LNCaP clone FGC (cell line): ENCODE measurements around the gene VPS37C.
A peak's percentile ranks its signal among the peaks of the same experiment; 100 is the strongest.

Experiments used
- DNase-seq: peaks from one replicate; pipeline ENCODE4 v3.0.0-alpha.2; 2011; ENCODE audit warnings: low read depth
- H3K4me3 ChIP-seq: 2 replicates; pipeline ENCODE4 v1.5.1; 2011; ENCODE audit warnings: mild to moderate bottlenecking, low read depth, low read length, control low read depth
- CTCF ChIP-seq: IDR thresholded peaks from 2 replicates; pipeline ENCODE4 v1.5.1; 2012; ENCODE audit warnings: mild to moderate bottlenecking; ENCODE audit not compliant: control insufficient read depth, insufficient read depth; ENCODE audit errors: extremely low read depth

Gene VPS37C

GRCh38 chr11:61125310-61125684 is 35.9 kb downstream of the VPS37C start:
- DNase-seq, result no peak
- TF ChIP-seq CTCF, result no peak
- H3K4me3 ChIP-seq, result no peak overlapping the region

GRCh38 chr11:61124574-61125309 is 36.5 kb downstream of the VPS37C start:
- no peak for DNase-seq
- no peak for TF ChIP-seq CTCF
- H3K4me3 ChIP-seq, result no peak overlapping the region

- no peak for TF ChIP-seq CTCF
- H3K4me3 ChIP-seq, result no peak overlapping the region
- DNase-seq, result no peak
Observed at GRCh38 chr11:61123775-61124571, 37.3 kb downstream of the VPS37C start.

GRCh38 chr11:61122761-61123160 is 38.5 kb downstream of the VPS37C start:
- no peak for TF ChIP-seq CTCF
- H3K4me3 ChIP-seq, result no peak overlapping the region
- no peak for DNase-seq

- no peak for TF ChIP-seq CTCF
- DNase-seq, result no peak
- H3K4me3 ChIP-seq, result no peak overlapping the region
Observed at GRCh38 chr11:61121917-61122316, 39.3 kb downstream of the VPS37C start.

- H3K4me3 ChIP-seq, result no peak overlapping the region
- peak; percentile 71 for DNase-seq
- no peak for TF ChIP-seq CTCF
Observed at GRCh38 chr11:61121192-61121831, 39.9 kb downstream of the VPS37C start.
